Activated CD8-positive, alpha-beta T cell treated with anti-CD3 and anti-CD28 coated beads, Interleukin-2, amount 10 ng/mL, durations not matched to agents 7 days and 5 days (primary cell): ENCODE measurements around the gene PIP5KL1. TPM values are rescaled to one million over a fixed set of nuclear protein-coding genes. Genes with fewer than 3 reads are reported as not detected.

Experiments used
- total RNA-seq, 2 experiments: library from RNA; stranded (reverse); gene quantifications; one replicate each; pipeline ENCODE4 v1.2.3, GENCODE V29; 2021

The PIP5KL1 gene
- total RNA-seq, 2 experiments from 2014 or later: 2.6 to 2.7 TPM

Other genes with a start within 250 kb of the PIP5KL1 start
- gene CFAP157, start 223.8 kb downstream of the PIP5KL1 start, total RNA-seq: under 1 TPM in 1 of 2 experiments, not detected in 1; 0.16 TPM
- 10 to 100 TPM; 10.2 to 14.1 TPM for gene PTRH1, start 215.1 kb downstream of the PIP5KL1 start, total RNA-seq
- gene TTC16, start 214.7 kb downstream of the PIP5KL1 start, total RNA-seq: 1 to 10 TPM; 4.7 to 5.0 TPM
- 10 to 100 TPM; 27.0 to 29.1 TPM for gene TOR2A, start 195.5 kb downstream of the PIP5KL1 start, total RNA-seq
- gene SH2D3C, start 152.1 kb downstream of the PIP5KL1 start, total RNA-seq: 10 to 100 TPM; 75.6 to 77.5 TPM
- gene CDK9, start 144.7 kb downstream of the PIP5KL1 start, total RNA-seq: 100 to 1,000 TPM; 132 to 136 TPM
- 10 to 100 TPM; 91.5 to 98.3 TPM for gene FPGS, start 127.9 kb downstream of the PIP5KL1 start, total RNA-seq
- gene ENG, start 76.1 kb downstream of the PIP5KL1 start, total RNA-seq: 10 to 100 TPM; 22.9 to 24.3 TPM
- 10 to 100 TPM; 22.4 to 30.4 TPM for gene AK1, start 53.1 kb downstream of the PIP5KL1 start, total RNA-seq
- gene ST6GALNAC6, start 31.2 kb downstream of the PIP5KL1 start, total RNA-seq: 10 to 100 TPM; 68.6 to 77.6 TPM
- gene ST6GALNAC4, start 13.7 kb downstream of the PIP5KL1 start, total RNA-seq: 10 to 100 TPM; 37.0 to 39.7 TPM
- 10 to 100 TPM; 47.9 to 53.8 TPM for gene DPM2, start 7.1 kb upstream of the PIP5KL1 start, total RNA-seq
- gene EEIG1, start 50.2 kb upstream of the PIP5KL1 start, total RNA-seq: 100 to 1,000 TPM; 227 to 232 TPM
- gene NAIF1, start 136.5 kb upstream of the PIP5KL1 start, total RNA-seq: 10 to 100 TPM; 13.3 to 15.4 TPM
- 10 to 100 TPM; 17.2 to 19.2 TPM for gene SLC25A25, start 137.5 kb upstream of the PIP5KL1 start, total RNA-seq
- gene PTGES2, start 197.0 kb upstream of the PIP5KL1 start, total RNA-seq: 10 to 100 TPM; 51.8 to 57.7 TPM
- not detected for gene LCN2, start 218.7 kb upstream of the PIP5KL1 start, total RNA-seq
- 100 to 1,000 TPM in 1 of 2 experiments, 10 to 100 TPM in 1; 94.3 to 105 TPM for gene BBLN, start 229.5 kb upstream of the PIP5KL1 start, total RNA-seq